Forelimb muscle (tissue), 1 donor: Measurements from ENCODE around the gene GRIN3B. TPM values are rescaled to one million over a fixed set of nuclear protein-coding genes. Genes with fewer than 3 reads are reported as not detected.

Experiments used
- DNase-seq: peaks from one replicate; pipeline ENCODE4 v3.0.0-alpha.2; 2013; ENCODE audit warnings: low read depth
- polyA plus RNA-seq: library from polyadenylated mRNA; unstranded; fragments of 120-200 nt; gene quantifications from one replicate; pipeline ENCODE4 v1.2.1, GENCODE V29; 2013; ENCODE audit not compliant: insufficient read length

Gene GRIN3B
- polyA plus RNA-seq, 1 donor = 0.13 TPM

GRCh38 chr19:991174-991931 lies 8.9 kb upstream of the GRIN3B start:
- no peak for DNase-seq

GRCh38 chr19:991932-992669 lies 8.1 kb upstream of the GRIN3B start:
- DNase-seq = no peak

- no peak for DNase-seq
These were observed 7.6 kb upstream of the GRIN3B start for GRCh38 chr19:992670-993055.

GRCh38 chr19:993361-993830 lies 6.8 kb upstream of the GRIN3B start:
- DNase-seq = no peak

- DNase-seq = no peak
These were observed 6.3 kb upstream of the GRIN3B start for GRCh38 chr19:993831-994393.

GRCh38 chr19:994516-994915 lies 5.7 kb upstream of the GRIN3B start:
- no peak for DNase-seq

GRCh38 chr19:995051-995827 lies 5.0 kb upstream of the GRIN3B start:
- DNase-seq = no peak

- no peak for DNase-seq
These were observed 4.0 kb upstream of the GRIN3B start for GRCh38 chr19:996051-996838.

GRCh38 chr19:998064-998463 lies 2.2 kb upstream of the GRIN3B start:
- no peak for DNase-seq

GRCh38 chr19:999379-999719 lies 870 bp upstream of the GRIN3B start:
- DNase-seq = no peak

GRCh38 chr19:1000591-1001537 lies 645 bp downstream of the GRIN3B start:
- DNase-seq = no peak

GRCh38 chr19:1001538-1002166 lies 1.4 kb downstream of the GRIN3B start:
- DNase-seq = no peak

GRCh38 chr19:1002600-1002999 lies 2.4 kb downstream of the GRIN3B start:
- DNase-seq = no peak

- no peak for DNase-seq
These were observed 3.1 kb downstream of the GRIN3B start for GRCh38 chr19:1003283-1003682.

GRCh38 chr19:1004204-1004802 lies 4.1 kb downstream of the GRIN3B start:
- no peak for DNase-seq

GRCh38 chr19:1004803-1005664 lies 4.8 kb downstream of the GRIN3B start:
- DNase-seq = no peak

GRCh38 chr19:1006711-1007398 lies 6.6 kb downstream of the GRIN3B start:
- DNase-seq = no peak
